Smooth muscle cell of the brain vasculature (primary cell): ENCODE data around the gene CYP4Z1.
"Not testable (repeated sequence)": the region's sequence is repeated elsewhere in the genome, so short reads cannot be mapped to it uniquely, and the experiment has no call there.

Experiments used
- DNase-seq: peaks from one replicate; pipeline ENCODE4 v3.0.0-alpha.2; 2012; ENCODE audit warnings: low read depth, low spot score

CYP4Z1 gene

GRCh38 chr1:47126997-47127396, 60.0 kb downstream of the CYP4Z1 start:
- DNase-seq: not testable (repeated sequence)

GRCh38 chr1:47128221-47128620, 61.2 kb downstream of the CYP4Z1 start:
- DNase-seq: no peak

DNA sequence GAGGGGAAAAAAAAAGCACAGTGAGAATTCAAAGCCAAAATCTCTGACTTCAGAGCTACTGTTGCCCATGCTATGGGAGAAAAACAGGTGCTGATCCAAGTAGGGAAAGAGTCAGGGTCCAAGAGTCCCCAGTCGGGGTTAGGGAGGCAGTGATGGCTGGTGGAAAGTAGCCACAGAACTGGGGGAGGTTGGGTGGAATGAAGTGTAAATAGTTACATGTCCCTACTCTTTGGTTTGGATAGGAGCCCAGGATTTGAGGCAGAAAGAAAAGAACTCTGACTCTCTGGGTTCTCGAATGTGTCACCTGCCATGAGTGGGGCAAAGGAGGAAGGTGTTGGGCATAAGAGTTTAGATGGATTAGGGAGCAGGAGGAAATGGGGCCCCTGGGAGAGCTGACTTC, 61.8 kb downstream of the CYP4Z1 start:
- DNase-seq: not testable (repeated sequence)

- DNase-seq: not testable (repeated sequence)
Measured at GRCh38 chr1:47129489-47130230, 62.6 kb downstream of the CYP4Z1 start.

DNA sequence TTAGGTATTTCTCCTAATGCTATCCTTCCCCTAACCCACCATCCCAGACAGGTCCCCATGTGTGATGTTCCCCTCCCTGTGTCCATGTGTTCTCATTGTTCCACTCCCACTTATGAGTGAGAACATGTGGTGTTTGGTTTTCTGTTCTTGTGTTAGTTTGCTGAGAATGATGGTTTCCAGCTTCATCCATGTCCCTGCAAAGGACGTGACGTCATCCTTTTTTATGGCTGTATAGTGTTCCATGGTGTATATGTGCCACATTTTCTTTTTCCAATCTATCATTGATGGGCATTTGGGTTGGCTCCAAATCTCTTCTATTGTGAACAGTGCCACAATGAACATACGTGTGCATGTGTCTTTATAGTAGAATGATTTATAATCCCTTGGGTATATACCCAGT, 65.6 kb downstream of the CYP4Z1 start:
- DNase-seq: not testable (repeated sequence)

GRCh38 chr1:47137198-47137597, 70.2 kb downstream of the CYP4Z1 start, which contains the start of gene CYP4A22:
Gene CYP4A22, plus strand, starts transcription at chr1:47137441. Its CDS starts 45 bp downstream, at chr1:47137486.
- DNase-seq: no peak

DNA sequence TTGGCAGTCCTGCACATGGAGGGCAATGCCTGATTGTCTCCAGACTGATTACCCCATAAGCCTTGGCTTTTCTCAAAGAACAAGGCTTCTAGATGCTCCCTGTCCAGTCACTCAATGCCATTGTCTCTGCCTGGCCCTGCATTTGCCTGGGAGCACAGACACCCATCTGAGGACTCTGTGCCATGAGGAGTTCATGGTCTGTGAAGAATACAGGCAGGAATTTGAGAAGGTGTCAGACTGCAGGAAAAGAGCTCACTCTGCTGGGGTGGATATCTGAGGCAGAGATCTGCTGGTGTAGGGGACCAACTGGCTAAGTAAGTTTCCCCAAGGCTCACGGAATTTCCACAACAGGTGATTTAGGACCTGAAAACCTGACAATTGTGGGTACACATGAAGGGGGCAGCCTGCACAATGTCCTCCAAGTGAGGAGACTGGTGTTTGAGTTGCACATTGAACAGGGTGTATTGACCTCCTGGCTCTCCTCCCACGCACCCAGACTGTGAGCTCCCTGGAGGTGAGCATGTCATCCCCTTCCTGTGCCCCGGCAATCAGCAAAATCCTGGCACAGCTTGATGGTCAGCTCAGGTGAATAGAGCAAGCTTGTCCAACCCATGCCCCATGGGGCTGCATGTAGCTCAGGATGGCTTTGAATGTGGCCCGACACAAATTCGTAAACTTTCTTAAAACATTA, 71.0 kb downstream of the CYP4Z1 start:
- no peak for DNase-seq

DNA sequence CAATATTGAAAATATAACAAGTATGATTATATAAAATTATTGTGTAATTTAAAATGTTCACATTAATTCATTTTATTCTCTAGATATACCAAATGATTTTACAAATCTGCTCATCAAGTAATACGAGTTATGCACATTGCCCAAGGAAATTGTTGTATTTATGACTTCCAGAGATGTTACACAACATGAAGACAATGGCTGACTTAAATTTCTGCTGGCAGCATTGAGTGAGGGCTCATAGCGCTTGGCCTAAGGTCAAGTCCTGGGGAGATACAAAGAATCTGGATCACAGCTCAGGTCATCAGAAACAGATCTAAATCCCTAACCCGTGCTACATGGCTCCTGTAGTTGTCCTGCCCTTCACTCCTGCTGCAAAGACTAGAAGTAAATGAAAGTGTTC, 73.3 kb downstream of the CYP4Z1 start:
- DNase-seq: not testable (repeated sequence)

GRCh38 chr1:47143654-47144053, 76.6 kb downstream of the CYP4Z1 start:
- DNase-seq: not testable (repeated sequence)

GRCh38 chr1:47146495-47146894, 79.5 kb downstream of the CYP4Z1 start:
- not testable (repeated sequence) for DNase-seq

- DNase-seq: no peak
Measured at GRCh38 chr1:47147047-47147785, 80.2 kb downstream of the CYP4Z1 start.

DNA sequence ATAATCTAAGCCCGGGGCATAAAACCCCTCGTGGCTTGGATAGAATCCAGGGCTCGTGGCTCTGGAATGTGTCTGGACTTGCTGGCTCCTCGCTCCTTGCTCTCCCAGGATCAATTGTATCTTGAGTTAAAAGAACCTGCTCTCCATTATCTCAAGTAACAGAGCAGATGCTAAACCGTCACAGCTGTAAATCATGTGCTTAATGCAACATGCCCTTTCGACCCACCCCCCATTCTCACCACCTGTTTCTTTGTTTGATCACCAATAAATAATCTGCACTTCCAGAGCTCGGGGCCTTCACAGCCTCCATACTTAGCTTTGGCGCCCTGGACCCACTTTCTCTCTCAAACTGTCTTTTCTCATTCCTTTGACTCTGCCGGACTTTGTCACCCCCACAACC, 82.1 kb downstream of the CYP4Z1 start:
- not testable (repeated sequence) for DNase-seq

GRCh38 chr1:47156457-47156856, 89.4 kb downstream of the CYP4Z1 start:
- not testable (repeated sequence) for DNase-seq

DNA sequence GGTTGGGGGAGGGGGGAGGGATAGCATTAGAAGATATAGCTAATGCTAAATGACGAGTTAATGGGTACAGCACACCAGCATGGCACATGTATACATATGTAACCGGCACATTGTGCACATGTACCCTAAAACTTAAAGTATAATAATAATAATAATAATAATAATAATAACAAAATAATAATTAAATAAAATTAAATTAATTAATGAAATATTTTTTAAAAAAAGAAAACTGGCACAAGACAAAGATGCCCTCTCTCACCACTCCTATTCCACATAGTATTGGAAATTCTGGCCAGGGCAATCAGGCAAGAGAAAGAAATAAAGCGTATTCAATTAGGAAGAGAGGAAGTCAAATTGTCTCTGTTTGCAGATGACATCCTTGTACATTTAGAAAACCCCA, 90.9 kb downstream of the CYP4Z1 start:
- not testable (repeated sequence) for DNase-seq

GRCh38 chr1:47160716-47161115, 93.7 kb downstream of the CYP4Z1 start:
- no peak for DNase-seq

- DNase-seq: no peak
Measured at GRCh38 chr1:47161298-47162040, 94.4 kb downstream of the CYP4Z1 start.

- no peak for DNase-seq
Measured at GRCh38 chr1:47164552-47164951, 97.5 kb downstream of the CYP4Z1 start.
